HG03045 (cell line): ENCODE measurements around the gene BACH2.

Source experiments
- ATAC-seq: cut with Tn5 transposase; IDR thresholded peaks from one replicate; pipeline ENCODE4 v1.9.1; 2021; ENCODE audit warnings: mild to moderate bottlenecking, moderate library complexity; ENCODE audit not compliant: unreplicated experiment

BACH2 gene

DNA sequence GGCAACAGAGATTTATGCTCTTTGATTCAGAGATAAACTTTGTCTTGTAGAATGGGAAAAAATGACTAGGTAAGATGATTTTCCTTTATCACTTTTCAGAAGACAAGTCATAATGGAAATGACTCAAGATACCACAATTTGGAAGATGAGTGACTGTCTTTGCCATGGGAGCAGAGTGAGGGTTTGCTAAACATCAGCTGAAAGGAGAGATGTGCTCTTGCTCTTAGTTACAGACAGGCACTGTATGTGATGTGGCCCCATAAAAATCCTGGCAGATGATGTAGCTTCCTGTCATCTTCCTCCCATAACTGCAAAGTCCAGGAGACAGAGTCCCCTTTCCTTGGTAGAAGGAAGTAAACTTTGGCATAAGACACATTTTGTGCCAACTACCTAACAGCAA is 47.6 kb downstream of the BACH2 start:
- no peak for ATAC-seq

DNA sequence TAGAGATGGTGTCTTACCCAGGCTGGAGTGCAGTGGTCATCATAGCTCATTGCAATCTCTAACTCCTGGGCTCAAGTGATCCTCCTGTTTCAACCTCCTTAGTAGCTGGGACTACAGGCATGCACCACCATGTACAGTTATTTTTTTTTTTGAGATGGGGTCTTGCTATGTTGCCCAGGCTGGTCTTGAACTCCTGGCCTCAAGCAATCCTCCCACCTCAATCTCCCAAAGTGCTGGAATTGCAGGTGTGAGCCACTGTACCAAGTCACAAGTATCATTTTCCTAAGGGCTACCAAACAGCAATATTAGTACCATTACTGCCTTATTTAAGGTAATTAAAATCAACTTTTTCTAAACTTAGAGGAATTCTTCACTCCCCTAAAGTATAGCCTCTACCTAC is 49.4 kb downstream of the BACH2 start:
- ATAC-seq: no peak

DNA sequence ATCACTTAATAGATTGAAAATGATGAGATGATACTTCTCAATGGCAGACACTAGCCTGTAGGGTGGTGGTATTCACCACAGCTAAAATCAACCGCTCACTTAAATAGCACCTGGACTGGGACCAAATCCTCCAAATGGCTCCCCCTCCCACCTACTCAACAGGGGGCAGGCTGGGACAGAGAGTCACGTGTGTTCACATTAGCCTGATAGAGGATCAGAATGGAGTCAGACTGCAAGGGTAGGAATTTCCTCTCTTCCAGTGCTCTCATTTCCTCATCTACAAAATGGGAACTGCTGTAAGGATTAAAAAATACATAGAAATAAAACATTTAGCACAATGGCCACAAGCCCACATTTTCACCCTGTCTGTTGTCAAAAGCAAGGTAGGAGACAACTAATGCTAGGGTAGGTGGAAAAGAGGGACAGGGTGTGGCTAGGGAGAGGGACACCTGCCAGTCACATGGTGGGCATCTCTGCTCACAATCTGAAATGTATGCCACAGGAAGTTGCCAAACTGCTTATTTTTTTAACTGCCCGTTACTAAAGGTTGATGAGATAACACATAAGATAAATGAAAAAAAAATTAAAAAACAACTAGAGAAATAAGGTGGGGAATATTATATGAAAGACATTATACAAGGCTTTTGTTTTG is 55.3 kb downstream of the BACH2 start:
- ATAC-seq: no peak

DNA sequence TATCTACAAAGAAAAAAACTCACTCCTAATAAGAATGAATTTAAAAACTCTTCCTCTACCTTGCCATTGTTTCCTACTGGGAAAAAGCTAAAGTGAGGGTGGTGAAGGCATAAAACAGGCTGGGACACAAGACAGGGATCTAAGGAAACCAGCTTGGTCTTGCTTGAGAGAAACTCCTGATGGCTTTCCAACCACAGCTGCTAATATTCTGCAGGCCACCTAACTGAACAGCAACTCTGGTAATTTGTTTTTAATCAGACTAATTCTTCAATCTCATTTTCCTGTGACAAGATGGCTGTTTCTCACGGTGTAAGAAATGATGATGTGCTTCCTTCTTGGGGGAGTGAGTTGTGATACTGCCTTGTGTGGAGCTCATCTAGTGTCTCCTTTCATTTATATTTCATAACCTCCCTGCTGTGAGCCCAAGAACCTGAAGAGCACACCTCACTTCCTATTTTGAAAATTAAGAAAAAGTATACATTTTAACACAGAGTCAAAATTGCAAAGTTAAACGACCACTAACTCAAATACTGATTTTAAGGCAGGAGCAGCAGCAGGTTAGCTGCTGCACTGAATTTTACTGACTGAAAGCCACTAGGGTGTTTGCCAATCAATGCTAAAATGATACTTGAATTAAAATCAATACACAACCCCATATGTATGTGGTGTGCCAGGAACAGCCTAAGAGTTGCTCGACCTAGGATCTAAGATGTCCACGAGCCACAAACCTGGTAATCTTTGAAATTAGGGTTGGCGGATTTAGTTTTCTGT is 58.0 kb downstream of the BACH2 start:
- no peak for ATAC-seq

DNA sequence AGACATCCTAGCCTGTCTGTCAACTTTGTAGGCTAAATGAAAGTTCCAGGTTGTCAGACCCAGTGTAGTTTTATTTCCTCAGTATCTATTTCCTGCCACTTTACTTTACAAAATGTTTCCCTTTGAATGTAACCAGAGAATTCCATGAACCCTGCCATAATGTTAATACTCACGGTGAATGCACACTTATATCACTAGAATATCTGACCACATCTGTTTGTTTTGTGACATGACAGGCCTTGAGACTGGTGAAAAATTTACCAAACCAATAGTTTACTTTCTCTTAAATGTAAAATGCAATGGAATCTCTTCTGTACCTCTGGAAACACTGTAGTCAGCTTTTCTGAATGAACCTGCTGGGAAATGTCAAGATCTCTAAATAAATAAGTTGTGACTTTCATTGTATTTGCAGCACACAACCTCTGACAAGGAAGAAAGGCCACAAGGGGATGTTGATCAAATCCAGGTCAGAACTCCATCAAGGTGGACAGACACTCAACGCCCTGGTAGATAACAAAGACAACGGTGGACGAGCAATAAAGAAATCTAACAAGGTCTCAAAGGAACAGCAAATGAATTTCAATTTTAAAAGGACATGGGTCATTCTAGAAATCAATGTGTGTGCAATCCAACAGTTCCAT is 59.2 kb downstream of the BACH2 start:
- ATAC-seq: no peak

DNA sequence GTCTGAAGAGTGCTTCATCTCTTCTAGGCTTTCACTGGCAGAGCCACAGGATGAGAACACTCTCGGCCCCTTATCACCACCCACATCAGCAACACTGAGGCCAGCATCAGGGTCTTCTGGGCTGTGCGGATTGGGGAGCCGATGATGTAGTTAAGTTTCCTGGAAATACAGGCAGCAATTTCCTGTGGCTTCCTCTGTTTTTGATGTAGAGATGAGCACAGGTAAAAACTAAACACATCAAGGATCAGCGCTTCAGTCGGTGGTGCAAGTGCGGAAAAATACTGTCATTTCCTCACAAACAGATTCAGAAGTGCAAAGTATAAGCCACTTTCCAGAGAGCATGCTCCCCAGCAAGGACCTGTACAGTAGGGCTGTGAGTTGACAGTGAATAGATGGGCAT is 62.6 kb downstream of the BACH2 start:
- no peak for ATAC-seq

DNA sequence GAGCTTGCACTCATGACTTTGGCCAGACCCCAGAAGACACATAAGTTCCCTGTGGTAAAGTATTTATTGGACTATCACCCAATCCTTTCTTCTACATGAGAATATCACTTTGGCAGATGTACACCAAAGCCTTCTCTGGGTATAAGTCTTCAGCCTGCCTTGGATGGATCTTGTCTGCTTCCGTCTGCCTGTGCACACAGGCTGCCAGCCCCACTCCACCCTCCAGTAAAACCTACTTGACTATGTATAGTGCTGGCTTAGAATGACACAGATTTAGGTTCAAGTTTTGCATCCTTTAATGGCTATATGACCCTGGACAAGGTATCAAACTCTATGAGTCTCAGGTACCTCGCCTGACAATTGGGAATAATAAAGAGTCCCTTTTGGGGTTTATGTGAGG is 63.4 kb downstream of the BACH2 start:
- no peak for ATAC-seq

DNA sequence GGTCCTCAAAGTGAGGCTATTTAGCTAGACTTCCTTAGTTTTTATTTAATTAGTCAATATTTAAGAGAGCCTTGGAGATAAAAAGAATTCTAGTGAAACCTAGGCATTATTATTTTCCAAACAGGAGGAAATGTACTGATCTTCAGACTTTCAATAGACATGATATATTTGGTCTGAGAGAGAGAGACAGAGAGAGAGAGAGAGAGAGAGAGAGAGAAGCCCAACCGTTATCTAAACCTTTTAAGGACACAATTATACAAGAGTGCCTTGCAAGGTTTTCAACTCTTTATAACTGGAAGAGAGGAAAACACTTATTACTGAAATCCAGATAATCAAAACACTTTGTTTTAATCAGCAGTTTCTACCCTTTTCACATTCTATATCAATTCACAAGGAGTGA is 64.8 kb downstream of the BACH2 start:
- no peak for ATAC-seq

DNA sequence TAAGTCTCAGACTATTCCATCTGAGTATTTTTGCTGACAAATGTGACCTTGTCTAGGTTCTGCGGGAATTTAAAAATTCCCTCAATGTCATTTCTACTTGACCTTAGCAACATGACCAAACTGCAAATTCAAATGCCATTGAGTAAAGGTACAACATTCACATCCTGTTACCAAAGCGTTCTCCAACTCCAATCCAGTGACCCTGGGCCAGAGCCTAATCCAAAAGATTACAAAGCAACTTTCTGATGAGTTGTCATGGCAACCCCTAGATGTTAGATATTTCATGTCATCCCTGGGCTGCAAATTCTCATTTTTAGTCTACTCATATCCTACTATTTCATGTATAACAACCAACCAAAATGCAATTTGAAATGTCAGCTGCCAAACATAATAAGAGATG is 65.3 kb downstream of the BACH2 start:
- ATAC-seq: no peak

DNA sequence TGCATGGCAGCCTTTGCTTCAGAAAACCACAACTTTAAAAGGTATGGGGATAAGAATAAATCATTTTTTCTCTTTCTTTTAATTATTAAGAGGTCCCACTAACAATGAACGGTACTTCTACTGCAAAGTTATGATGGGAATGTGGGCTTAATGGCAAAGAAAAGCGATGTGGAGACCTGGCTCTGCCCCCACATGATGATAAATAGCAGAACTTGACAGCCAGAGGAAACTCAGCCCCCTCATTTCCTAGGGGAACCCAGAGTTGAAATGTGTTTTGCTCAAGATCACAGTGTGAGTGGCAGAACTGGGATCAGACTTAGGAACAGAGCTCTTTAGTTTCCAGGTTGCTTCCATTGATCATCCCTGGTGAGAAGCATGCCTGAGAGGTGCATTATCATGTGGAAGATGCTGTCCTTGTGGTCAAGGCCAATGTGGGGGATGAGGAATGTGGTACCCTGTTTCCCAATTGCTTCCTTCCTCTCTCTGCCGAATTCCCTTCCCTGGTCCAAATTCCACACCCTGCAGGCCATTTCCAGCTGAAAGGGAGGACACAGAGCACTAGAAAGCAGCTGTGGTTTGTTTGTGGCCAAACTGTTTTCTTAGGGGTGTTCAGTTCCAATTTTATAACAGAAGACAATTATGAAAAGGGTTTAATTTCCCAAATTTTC is 66.0 kb downstream of the BACH2 start:
- ATAC-seq: no peak

DNA sequence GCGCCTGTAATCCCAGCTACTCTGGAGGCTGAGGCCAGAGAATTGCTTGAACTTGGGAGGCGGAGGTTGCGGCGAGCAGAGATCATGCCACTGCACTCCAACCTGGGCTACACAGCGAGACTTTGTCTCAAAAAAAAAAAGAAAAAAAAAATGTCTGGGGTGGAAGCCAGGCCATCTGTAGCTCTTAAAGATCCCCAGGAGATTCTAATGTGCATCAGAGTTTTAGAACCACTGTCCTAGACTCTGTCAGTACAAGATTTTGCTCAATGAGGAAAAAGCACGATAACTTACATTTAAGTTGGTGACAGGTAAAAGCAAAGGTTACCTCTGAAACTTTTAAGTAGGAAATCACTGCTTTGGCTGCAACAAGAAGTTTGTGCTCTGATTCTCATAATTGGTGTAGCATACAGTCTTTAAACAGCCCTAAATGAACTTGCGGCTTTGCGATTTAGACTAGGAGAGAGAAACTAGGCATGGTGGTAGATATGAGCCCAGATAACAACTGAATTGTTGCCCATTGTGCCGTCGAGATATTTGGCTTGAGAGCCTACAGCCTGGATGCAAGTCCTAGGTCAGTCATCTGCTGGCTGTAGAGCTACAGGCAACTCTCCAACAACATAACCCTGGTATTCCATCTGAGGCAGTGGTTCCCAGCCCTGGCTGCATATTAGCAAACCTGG is 67.2 kb downstream of the BACH2 start:
- no peak for ATAC-seq

DNA sequence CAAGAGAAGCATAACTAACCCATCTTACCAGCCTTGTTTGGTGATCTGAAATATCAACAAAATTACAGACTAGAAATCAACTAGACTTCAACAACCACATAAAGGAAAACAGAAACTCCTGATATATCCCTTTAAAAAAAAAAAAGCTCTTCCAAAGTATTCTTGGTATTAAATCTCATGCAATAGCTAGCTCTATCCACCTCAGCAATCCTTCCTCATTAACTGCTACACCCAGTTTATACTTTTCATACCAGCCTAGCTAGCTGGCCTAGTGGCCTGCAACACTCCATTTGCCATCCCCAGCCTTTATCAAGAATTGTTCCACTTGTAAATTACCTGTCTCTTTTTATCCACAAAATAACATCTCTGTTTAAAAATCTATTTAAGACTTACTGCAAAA is 69.0 kb downstream of the BACH2 start:
- ATAC-seq: no peak

DNA sequence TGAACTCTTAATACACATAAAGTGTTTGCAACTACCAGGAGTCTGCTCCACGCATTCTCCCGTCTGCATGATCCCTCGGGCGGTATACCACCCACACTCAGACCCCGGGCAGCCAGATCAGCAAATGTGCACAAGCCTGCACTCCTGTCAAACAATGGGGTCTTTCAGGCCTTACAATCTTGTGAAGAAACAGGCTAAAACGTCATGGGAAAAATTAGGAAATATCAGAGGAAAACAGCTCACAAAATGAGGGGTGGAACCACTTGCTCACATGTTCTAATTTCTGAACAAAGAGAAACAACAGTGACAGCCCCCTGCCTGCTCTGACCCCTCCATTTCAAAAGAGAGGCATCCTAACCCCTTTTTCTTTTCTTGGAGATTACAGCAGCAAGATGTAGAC is 69.4 kb downstream of the BACH2 start:
- ATAC-seq: no peak

DNA sequence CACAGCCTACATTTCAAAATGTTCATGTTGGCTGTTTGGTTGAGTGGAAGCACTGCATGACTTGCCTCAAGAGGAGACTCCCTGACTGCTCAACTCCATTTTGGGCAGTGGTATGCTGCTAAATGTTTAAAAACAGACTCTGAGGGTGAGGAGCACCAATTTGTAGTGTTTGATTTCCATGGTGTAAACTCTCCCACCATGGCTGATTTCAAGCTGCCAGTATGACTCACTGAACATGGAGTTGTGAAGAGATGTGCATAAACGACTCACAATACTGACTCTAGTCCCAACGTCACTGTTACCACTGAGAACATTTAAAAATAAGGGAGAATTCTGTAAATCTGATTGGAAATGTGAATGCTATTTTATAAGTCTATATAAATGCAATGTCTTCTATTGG is 70.4 kb downstream of the BACH2 start:
- no peak for ATAC-seq

DNA sequence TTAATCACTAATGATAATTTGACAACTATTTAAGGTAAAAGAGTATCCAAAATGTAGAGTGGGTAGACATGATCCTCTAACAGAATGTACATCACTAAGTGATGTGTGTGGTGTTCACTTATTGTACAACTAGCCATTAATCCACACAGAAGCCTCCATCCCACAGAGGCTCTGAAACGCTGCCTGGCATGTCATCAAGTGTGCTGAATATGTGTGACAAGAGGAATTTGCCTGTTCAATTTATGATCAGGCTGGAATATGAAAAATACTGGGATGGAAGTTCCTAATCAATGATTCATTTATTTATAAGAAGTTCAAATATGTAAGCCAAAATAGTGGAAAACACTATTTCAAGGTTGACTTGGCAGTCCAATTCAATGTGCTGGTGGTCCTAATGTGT is 72.4 kb downstream of the BACH2 start:
- no peak for ATAC-seq

DNA sequence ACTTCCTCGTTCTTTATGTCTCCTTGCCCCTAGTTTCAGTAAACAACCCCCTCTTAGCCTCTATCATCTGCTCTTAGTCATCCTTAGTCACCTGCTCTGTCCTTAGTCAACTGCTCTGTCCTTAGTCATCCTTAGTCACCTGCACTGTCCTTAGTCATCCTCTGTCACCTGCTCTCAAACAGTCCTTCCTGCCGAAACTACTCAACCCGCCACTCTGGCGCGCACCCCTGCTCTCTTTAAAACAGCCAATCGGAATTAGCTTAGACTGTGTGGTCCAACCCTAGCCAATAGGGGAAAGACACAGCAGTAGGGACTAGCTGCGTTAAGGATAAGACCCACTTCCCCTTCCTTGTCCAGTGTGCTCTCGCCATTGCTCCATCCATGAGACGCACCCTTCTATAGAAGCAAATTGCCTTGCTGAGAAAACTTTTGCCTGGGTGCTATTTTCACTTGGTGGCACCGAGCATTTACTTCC is 73.9 kb downstream of the BACH2 start:
- no peak for ATAC-seq

DNA sequence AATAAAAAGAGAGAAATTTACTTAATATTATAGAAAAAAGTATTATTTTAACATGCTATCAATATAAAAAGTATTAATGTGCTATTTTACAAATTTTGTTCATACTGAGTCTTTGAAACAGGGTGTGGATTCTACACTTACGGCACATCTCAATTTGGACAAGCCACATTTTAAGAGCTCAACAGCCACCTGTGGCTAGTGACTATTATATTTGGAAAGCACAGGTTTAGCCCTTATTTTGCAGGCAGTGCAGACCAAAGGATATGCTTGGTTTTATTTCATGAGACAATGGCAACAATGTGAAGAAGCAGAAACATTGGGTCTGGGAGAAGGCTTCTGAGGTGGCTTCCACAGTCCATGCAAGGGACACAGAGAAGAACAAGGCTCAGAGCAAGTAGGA is 74.6 kb downstream of the BACH2 start:
- no peak for ATAC-seq

DNA sequence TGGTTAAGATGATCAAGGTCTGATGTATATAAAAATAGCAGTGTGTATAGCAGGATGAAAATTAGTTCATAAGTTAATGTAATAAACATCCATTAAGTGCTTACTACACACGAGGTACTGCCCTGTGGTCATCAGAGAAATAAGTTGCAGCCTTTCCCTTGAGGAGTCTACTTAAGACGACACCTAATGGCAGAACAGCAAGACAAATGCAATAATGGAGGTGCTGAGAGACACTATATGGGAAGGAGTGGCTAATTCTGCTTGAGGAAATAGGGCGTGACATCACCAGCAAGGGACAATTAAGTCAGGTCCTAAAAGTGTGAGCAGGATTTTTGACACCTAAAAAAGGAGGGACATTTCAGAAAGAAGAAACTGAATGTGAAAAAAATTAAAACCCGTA is 75.2 kb downstream of the BACH2 start:
- ATAC-seq: no peak

DNA sequence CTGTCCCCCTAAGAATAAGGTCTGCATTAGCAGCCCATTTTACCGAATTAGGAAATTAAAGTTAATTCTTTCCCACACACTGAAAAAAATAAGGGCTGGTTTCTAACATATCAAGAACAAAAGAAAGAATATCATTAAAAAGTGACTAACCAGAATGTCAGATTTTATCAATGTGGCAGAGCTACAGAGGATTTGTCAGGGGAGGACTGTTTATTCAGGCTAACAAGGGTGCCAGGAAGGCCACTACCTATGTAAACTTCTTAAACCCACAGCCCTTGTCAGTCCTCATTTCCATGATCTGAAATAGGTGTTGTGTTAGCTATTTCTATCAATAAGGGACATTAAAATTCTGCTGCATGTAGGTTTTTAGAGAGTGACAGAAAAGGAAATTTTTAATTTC is 76.4 kb downstream of the BACH2 start:
- no peak for ATAC-seq

DNA sequence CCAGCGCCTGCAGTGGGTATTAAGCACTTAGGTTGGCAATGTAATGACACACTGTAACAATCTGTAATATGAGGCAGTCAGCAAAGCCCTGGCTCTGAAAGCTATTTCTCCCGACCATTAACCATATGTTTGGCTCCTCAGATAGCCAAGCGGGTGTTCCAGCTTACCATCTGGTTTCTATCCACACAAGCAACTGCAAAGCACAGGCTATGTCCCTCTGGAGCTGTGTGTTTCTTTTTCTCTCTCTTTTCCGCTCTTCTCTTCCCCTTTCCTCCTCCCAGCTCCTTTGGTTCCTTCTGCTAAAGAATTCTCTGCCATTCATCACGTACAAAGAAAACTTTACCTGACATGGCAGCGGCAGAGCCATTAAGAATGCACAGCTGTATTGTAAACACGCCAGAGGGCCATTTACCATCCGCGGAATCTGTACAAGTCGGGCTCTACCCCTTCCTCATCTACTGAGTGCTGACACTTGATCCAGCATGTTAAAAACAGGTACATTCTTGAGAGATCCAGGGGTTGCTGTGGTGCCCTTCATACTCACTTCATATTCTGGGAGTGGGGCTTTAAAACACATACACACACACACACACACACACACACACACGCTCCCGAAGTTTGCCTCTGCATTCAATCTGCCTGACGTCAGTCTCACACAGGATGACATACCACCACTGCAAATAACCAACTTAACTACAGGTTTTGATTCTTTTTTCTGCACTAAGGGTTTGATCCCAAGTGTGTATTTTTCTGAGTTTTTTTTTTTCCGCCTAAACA is 77.2 kb downstream of the BACH2 start:
- no peak for ATAC-seq

DNA sequence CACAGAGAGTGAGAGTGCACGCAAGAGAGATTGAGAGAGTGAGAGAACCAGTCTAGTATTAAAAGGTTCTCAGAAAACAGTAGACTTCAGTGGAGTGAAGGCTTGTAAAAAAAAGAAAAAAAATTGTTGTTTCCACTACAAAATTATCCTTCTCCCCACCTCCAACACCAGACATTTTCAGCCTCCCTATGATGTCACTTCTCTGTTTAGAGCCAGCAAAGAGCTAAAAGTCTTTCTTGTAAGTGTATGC is 77.8 kb downstream of the BACH2 start:
- ATAC-seq: no peak
